H1 (cell line): ENCODE measurements around the gene EIF2AK2. TPM values are rescaled to one million over a fixed set of nuclear protein-coding genes. Genes with fewer than 3 reads are reported as not detected.

Experiments
- CTCF ChIA-PET: fragments of 300-600 bp; sonication (Branson Sonifier 250); formaldehyde crosslinking; loops from one replicate; lab custom pipeline; 2021; ENCODE audit not compliant: partially characterized antibody; lab: Charles Lee
- POLR2A ChIA-PET: fragments of 300-600 bp; sonication (Branson Sonifier 250); formaldehyde crosslinking; loops from one replicate; lab custom pipeline; 2021; ENCODE audit warnings: inconsistent platforms; ENCODE audit not compliant: partially characterized antibody; lab: Charles Lee
- DNase-seq, 2 experiments: peaks; one replicate each; pipeline versions ENCODE4 v3.0.0 to v3.0.0-alpha.2; 2010 to 2022; ENCODE audit warnings: low spot score in 2 of 2, low read depth in 1 of 2, mixed read lengths in 1 of 2
- FAIRE-seq: peaks from 2 replicates; lab custom pipeline; 2011; peaks lifted over from hg19 to GRCh38; lab: Jason Lieb, UNC
- H2AFZ ChIP-seq: 2 replicates; pipeline ENCODE4 v1.8.1; 2012; ENCODE audit warnings: low read length, inconsistent platforms
- H2AK5ac ChIP-seq: 2 replicates; pipeline ENCODE4 v1.6.1; 2013; ENCODE audit warnings: low read depth, low read length
- H2BK120ac ChIP-seq: replicated peaks from 2 replicates; pipeline ENCODE3; 2013; ENCODE audit warnings: low read depth, low read length, inconsistent platforms
- H2BK12ac ChIP-seq: 2 replicates; pipeline ENCODE4 v1.6.1; 2013; ENCODE audit warnings: low read depth, low read length
- H2BK15ac ChIP-seq: 2 replicates; pipeline ENCODE4 v1.6.1; 2013; ENCODE audit warnings: low read length
- H2BK20ac ChIP-seq: 2 replicates; pipeline ENCODE4 v1.6.1; 2013; ENCODE audit warnings: low read length
- H2BK5ac ChIP-seq: 2 replicates; pipeline ENCODE4 v1.6.1; 2013; ENCODE audit warnings: low read depth, low read length
- H3K14ac ChIP-seq: 2 replicates; pipeline ENCODE4 v1.6.1; 2013; ENCODE audit warnings: inconsistent platforms; ENCODE audit not compliant: insufficient read length
- H3K18ac ChIP-seq: 2 replicates; pipeline ENCODE4 v1.6.1; 2013; ENCODE audit warnings: low read length; ENCODE audit errors: extremely low read depth
- H3K23ac ChIP-seq: 2 replicates; pipeline ENCODE4 v1.6.1; 2013; ENCODE audit warnings: inconsistent platforms; ENCODE audit not compliant: insufficient read length
- H3K23me2 ChIP-seq: 2 replicates; pipeline ENCODE4 v1.6.1; 2013; ENCODE audit warnings: low read depth, low read length
- H3K27ac ChIP-seq: 2 replicates; pipeline ENCODE4 v1.6.1; 2011; ENCODE audit warnings: low read depth, low read length, inconsistent platforms
- H3K27me3 ChIP-seq, 4 experiments: replicated peaks in 1 of 4; 1 replicate in 1 of 4; 2 replicates in 3 of 4; pipeline versions ENCODE4 v1.6.1 to v1.8.1; 2011 to 2013; ENCODE audit warnings: low read length in 3 of 4, mild to moderate bottlenecking in 3 of 4, inconsistent platforms in 2 of 4, mixed read lengths in 2 of 4, moderate library complexity in 1 of 4; ENCODE audit not compliant: control insufficient read depth in 3 of 4, insufficient read depth in 3 of 4; ENCODE audit errors: extremely low read depth in 1 of 4
- H3K36me3 ChIP-seq, 4 experiments: 2 replicates each; pipeline versions ENCODE4 v1.6.1 to v1.8.1; 2011 to 2013; ENCODE audit warnings: mild to moderate bottlenecking in 4 of 4, low read length in 3 of 4, moderate library complexity in 2 of 4, control low read depth in 1 of 4, inconsistent platforms in 1 of 4; ENCODE audit not compliant: insufficient read depth in 4 of 4, control insufficient read depth in 2 of 4
- H3K4ac ChIP-seq: replicated peaks from 2 replicates; pipeline ENCODE3; 2013; ENCODE audit warnings: low read length, low read depth, mixed read lengths, inconsistent platforms; ENCODE audit not compliant: insufficient read length
- H3K4me1 ChIP-seq, 4 experiments: replicated peaks in 1 of 4; 1 replicate in 1 of 4; 2 replicates in 3 of 4; pipeline versions ENCODE4 v1.6.1 to v1.8.1; 2011 to 2013; ENCODE audit warnings: low read length in 3 of 4, inconsistent platforms in 2 of 4, mixed read lengths in 1 of 4; ENCODE audit not compliant: insufficient read depth in 4 of 4, control insufficient read depth in 3 of 4
- H3K4me2 ChIP-seq, 2 experiments: 2 replicates each; pipeline versions ENCODE4 v1.6.1 to v1.8.1; 2011 to 2013; ENCODE audit warnings: low read depth in 2 of 2, low read length in 2 of 2, control low read depth in 1 of 2, inconsistent platforms in 1 of 2, mild to moderate bottlenecking in 1 of 2; ENCODE audit not compliant: insufficient read depth in 1 of 2
- H3K4me3 ChIP-seq, 4 experiments: fragments of 200-600, 300-600 bp in 1 of 4; sonication (generic), shearing (Covaris generic), sonication (Bioruptor Twin) in 1 of 4; 2 replicates each; pipeline versions ENCODE4 v1.5.1 to v1.8.1; 2011 to 2016; ENCODE audit warnings: low read length in 4 of 4, low read depth in 3 of 4, control low read depth in 2 of 4, inconsistent platforms in 2 of 4, mild to moderate bottlenecking in 2 of 4, mixed read lengths in 1 of 4, moderate library complexity in 1 of 4; ENCODE audit not compliant: insufficient read depth in 2 of 4; ENCODE audit errors: extremely low read depth in 1 of 4
- H3K56ac ChIP-seq: replicated peaks from 2 replicates; pipeline ENCODE3; 2013; ENCODE audit warnings: low read depth, mild to moderate bottlenecking, mixed read lengths, low read length, inconsistent platforms; ENCODE audit not compliant: insufficient read length
- H3K79me1 ChIP-seq: 2 replicates; pipeline ENCODE4 v1.6.1; 2013; ENCODE audit warnings: low read depth, low read length, control low read depth
- H3K79me2 ChIP-seq, 2 experiments: 2 replicates each; pipeline versions ENCODE4 v1.6.1 to v1.8.1; 2012 to 2013; ENCODE audit warnings: low read length in 2 of 2, mild to moderate bottlenecking in 2 of 2, inconsistent platforms in 1 of 2; ENCODE audit not compliant: insufficient read depth in 2 of 2, control insufficient read depth in 1 of 2
- H3K9ac ChIP-seq, 4 experiments: replicated peaks in 1 of 4; 1 replicate in 1 of 4; 2 replicates in 3 of 4; pipeline versions ENCODE4 v1.6.1 to v1.8.1; 2011 to 2013; ENCODE audit warnings: low read depth in 3 of 4, low read length in 3 of 4, control low read depth in 2 of 4, mild to moderate bottlenecking in 2 of 4, moderate library complexity in 2 of 4, inconsistent platforms in 1 of 4; ENCODE audit errors: extremely low read depth in 1 of 4
- H3K9me3 ChIP-seq, 2 experiments: 2 replicates each; pipeline versions ENCODE4 v1.6.1 to v1.8.1; 2012 to 2013; ENCODE audit warnings: mild to moderate bottlenecking in 2 of 2, moderate library complexity in 2 of 2, control low read depth in 1 of 2, inconsistent platforms in 1 of 2, low read depth in 1 of 2, low read length in 1 of 2, mixed read lengths in 1 of 2; ENCODE audit not compliant: insufficient read depth in 2 of 2
- H4K20me1 ChIP-seq, 2 experiments: replicated peaks in 1 of 2; 2 replicates each; pipeline versions ENCODE3 to v1.8.1; 2011 to 2013; ENCODE audit warnings: inconsistent platforms in 2 of 2, low read length in 2 of 2, mild to moderate bottlenecking in 1 of 2; ENCODE audit not compliant: insufficient read depth in 2 of 2, control insufficient read depth in 1 of 2
- H4K5ac ChIP-seq: 2 replicates; pipeline ENCODE4 v1.6.1; 2013; ENCODE audit warnings: low read length, low read depth, mixed read lengths, inconsistent platforms; ENCODE audit not compliant: insufficient read length
- H4K8ac ChIP-seq: 2 replicates; pipeline ENCODE4 v1.8.0; 2013; ENCODE audit warnings: mild to moderate bottlenecking, moderate library complexity, low read length, inconsistent platforms; ENCODE audit not compliant: insufficient read depth; ENCODE audit errors: extremely low read depth
- H4K91ac ChIP-seq: replicated peaks from 2 replicates; pipeline ENCODE3; 2013; ENCODE audit warnings: low read length, mixed read lengths, inconsistent platforms; ENCODE audit not compliant: insufficient read length
- EP300 ChIP-seq, 2 experiments: IDR thresholded peaks; 1 replicate in 1 of 2; 2 replicates in 1 of 2; pipeline ENCODE4 v1.6.1; 2011 to 2012; ENCODE audit warnings: low read depth in 2 of 2, low read length in 2 of 2, mild to moderate bottlenecking in 2 of 2, borderline replicate concordance in 1 of 2, inconsistent platforms in 1 of 2, moderate library complexity in 1 of 2
- KDM5A ChIP-seq: fragments of 200-600 bp; IDR thresholded peaks from 2 replicates; pipeline ENCODE4 v1.7.1; 2012; ENCODE audit warnings: mild to moderate bottlenecking, low read length, inconsistent platforms, mixed read lengths
- NANOG ChIP-seq: IDR thresholded peaks from 2 replicates; pipeline ENCODE4 v1.6.1; 2011; ENCODE audit warnings: low read length, low read depth, mild to moderate bottlenecking, inconsistent platforms; ENCODE audit not compliant: insufficient read depth, poor library complexity, severe bottlenecking
- RAD21 ChIP-seq, 2 experiments: IDR thresholded peaks in 1 of 2; conservative IDR thresholded peaks in 1 of 2; 2 replicates each; pipeline ENCODE4 v1.6.1; 2011; ENCODE audit warnings: low read depth in 2 of 2, low read length in 2 of 2, improper control_type of control experiment in 1 of 2, inconsistent platforms in 1 of 2, mild to moderate bottlenecking in 1 of 2, moderate library complexity in 1 of 2
- RFX5 ChIP-seq: IDR thresholded peaks from 2 replicates; pipeline ENCODE4 v1.6.1; 2011; ENCODE audit warnings: low read depth, low read length, improper control_type of control experiment, borderline replicate concordance
- SIRT6 ChIP-seq: IDR thresholded peaks from one replicate; pipeline ENCODE4 v1.7.1; 2012; ENCODE audit warnings: low read length, inconsistent platforms
- YY1 ChIP-seq: IDR thresholded peaks from 2 replicates; pipeline ENCODE4 v1.6.1; 2011; ENCODE audit warnings: low read depth, mild to moderate bottlenecking, low read length
- whole genome bisulfite sequencing, 2 experiments: shearing (Covaris generic) in 1 of 2; methylation state at CpG; one replicate each; pipeline versions ENCODE4 v1.1.6 to v1.1.7; 2013 to 2015; ENCODE audit warnings: low lambda C conversion rate in 2 of 2, mixed read lengths in 2 of 2, inconsistent platforms in 1 of 2, low coverage in 1 of 2, missing lambda C conversion rate in 1 of 2; ENCODE audit not compliant: insufficient replicate concordance in 2 of 2, insufficient coverage in 1 of 2, insufficient read length in 1 of 2; ENCODE audit errors: extremely low coverage in 1 of 2, missing lambda C conversion rate in 1 of 2; 5-methylcytosine and 5-hydroxymethylcytosine counted together
- polyA plus RNA-seq, 7 experiments: library from polyadenylated mRNA; depleted of rRNA in 3 of 7; stranded (reverse) in 5 of 7; unstranded in 2 of 7; fragments of >200 nt in 5 of 7; fragments of 200-250 nt in 2 of 7; gene quantifications; 1 replicate in 5 of 7; 2 replicates in 1 of 7; 4 replicates in 1 of 7; pipeline versions ENCODE4 v1.2.1 to v1.2.3, GENCODE V29; 2011 to 2013; ENCODE audit warnings: missing spikeins in 2 of 7, mixed read lengths in 2 of 7
- total RNA-seq: library from RNA; stranded (reverse); fragmentation: NEBNext Ultra II Directional; extraction: Animal tissue kit (Norgen Biotek cat#: 25700); gene quantifications from 2 replicates; pipeline ENCODE4 v1.2.1, GENCODE V29; 2021
- TF ChIP-seq, protein P1 (sequence below): IDR thresholded peaks from 2 replicates; pipeline ENCODE4 v1.6.1; 2011; ENCODE audit warnings: low read depth, mild to moderate bottlenecking, low read length; ENCODE audit not compliant: insufficient read depth

Gene EIF2AK2
- total and polyA plus RNA-seq, 2 of the 8 experiments (the other 6 are each of a cell fraction or from before 2014, with no cell fraction given), result 13.1 to 46.9 TPM

- Histone ChIP-seq H3K14ac (no peak overlapping the region), H2BK20ac (no peak overlapping the region), H3K27ac (no peak overlapping the region), H3K4me3 (no peak overlapping the region), H4K20me1 (no peaks in the 10 kb centered on the region), H3K9me3 (no peaks in the 10 kb centered on the region), H3K23me2 (no peaks in the 10 kb centered on the region), H2BK15ac (no peak overlapping the region), H4K5ac (no peak overlapping the region), H3K79me1 (no peaks in the 10 kb centered on the region), H2AFZ (no peak overlapping the region), H3K56ac (no peak overlapping the region), H3K27me3 (no peaks in the 10 kb centered on the region), H3K4me1 (peaks cover 0 to 9% (median 3%) of the 10 kb centered on the region in 4 experiments; a peak in 3 of 7 replicates), H3K18ac (peak overlapping the region; percentile 7; the same call in 1 of the 2 replicates), H4K8ac (no peak overlapping the region; the same call in 1 of the 2 replicates), H3K4ac (no peak overlapping the region), H3K9ac (no peak overlapping the region), H3K23ac (no peak overlapping the region), H3K4me2 (no peak overlapping the region), H3K36me3 (no peaks in the 10 kb centered on the region), H2BK120ac (no peak overlapping the region), H2AK5ac (no peak overlapping the region), H3K79me2 (no peaks in the 10 kb centered on the region), H2BK12ac (no peak overlapping the region; the same call in 1 of the 2 replicates), H2BK5ac (no peak overlapping the region), H4K91ac (no peak overlapping the region)
- ChIA-PET POLR2A (interaction anchor here (0.7 to 2.5 kb wide), 8 partner anchors 12 to 55 kb away, joined by 3 to 7 read pairs (median 4); partner anchors contain the start of gene CEBPZOS), CTCF (interaction anchor here (0.6 to 6.9 kb wide), 14 partner anchors 10 to 119 kb away, joined by 3 to 67 read pairs (median 5); partner anchors contain the start of genes CEBPZOS, NDUFAF7 and SULT6B1)
- FAIRE-seq (no peak), DNase-seq (no peak)
- TF ChIP-seq YY1 (no peak), RAD21 (IDR thresholded peaks at IDR 0.05 in 1 of 2, conservative IDR thresholded peaks at IDR 0.05 in 1 of 2; ENCODE audit: low read depth in 2 of 2, low read length in 2 of 2) (no peak), NANOG (no peak), KDM5A (no peak), SIRT6 (no peak), RFX5 (no peak), EP300 (IDR thresholded peaks at IDR 0.05; ENCODE audit: borderline replicate concordance in 1 of 2, low read depth in 2 of 2, low read length in 2 of 2) (no peak)
- TF ChIP-seq, protein P1, sequence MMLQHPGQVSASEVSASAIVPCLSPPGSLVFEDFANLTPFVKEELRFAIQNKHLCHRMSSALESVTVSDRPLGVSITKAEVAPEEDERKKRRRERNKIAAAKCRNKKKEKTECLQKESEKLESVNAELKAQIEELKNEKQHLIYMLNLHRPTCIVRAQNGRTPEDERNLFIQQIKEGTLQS, result no peak
- WGBS, 2 experiments, result 89% methylated on average over 5 of the region's 5 CpGs; no CpG with 5 or more reads in 1 of the 2 experiments
Observed at GRCh38 chr2:37180640-37181039, 23.9 kb upstream of the EIF2AK2 start.
